Fibroblast of villous mesenchyme (primary cell): ENCODE data around the gene SBK2. TPM values are rescaled to one million over a fixed set of nuclear protein-coding genes. Genes with fewer than 3 reads are reported as not detected.
"Not testable (repeated sequence)": the region's sequence is repeated elsewhere in the genome, so short reads cannot be mapped to it uniquely, and the experiment has no call there.

Source experiments
- DNase-seq: peaks from one replicate; pipeline ENCODE4 v3.0.0-alpha.2; 2010; ENCODE audit warnings: low read depth
- H3K4me3 ChIP-seq: 2 replicates; pipeline ENCODE4 v1.5.1; 2011; ENCODE audit warnings: low read depth, mild to moderate bottlenecking, low read length
- CTCF ChIP-seq: IDR thresholded peaks from 2 replicates; pipeline ENCODE4 v1.5.1; 2012; ENCODE audit warnings: low read depth, mild to moderate bottlenecking, low read length; ENCODE audit not compliant: insufficient read depth
- total RNA-seq: library from RNA; depleted of rRNA; stranded (reverse); fragments of >200 nt; gene quantifications from 2 replicates; pipeline ENCODE4 v1.2.3, GENCODE V29; 2012

Gene SBK2
- total RNA-seq, 1 donor, result not detected

GRCh38 chr19:55500368-55500952 lies 36.5 kb downstream of the SBK2 start:
- TF ChIP-seq CTCF, result no peak
- DNase-seq, result no peak

GRCh38 chr19:55498246-55498840 lies 38.6 kb downstream of the SBK2 start:
- H3K4me3 ChIP-seq, result no peak overlapping the region
- no peak for DNase-seq
- TF ChIP-seq CTCF, result no peak

More at GRCh38 chr19:55500368-55500952, 36.5 kb downstream of the SBK2 start:
- H3K4me3 ChIP-seq, result no peak overlapping the region

GRCh38 chr19:55497763-55498162 lies 39.2 kb downstream of the SBK2 start:
- TF ChIP-seq CTCF, result no peak
- H3K4me3 ChIP-seq, result no peak overlapping the region
- no peak for DNase-seq

- not testable (repeated sequence) for DNase-seq, H3K4me3 ChIP-seq
Observed at GRCh38 chr19:55496820-55497219, 40.1 kb downstream of the SBK2 start.

- H3K4me3 ChIP-seq, result no peak overlapping the region
- DNase-seq, result no peak
- no peak for TF ChIP-seq CTCF
Observed at GRCh38 chr19:55495646-55496349, 41.1 kb downstream of the SBK2 start.

- DNase-seq, result peak; percentile 56
- peak overlapping the region; percentile 40 for H3K4me3 ChIP-seq
- TF ChIP-seq CTCF, result no peak
Observed at GRCh38 chr19:55494172-55494761, 42.7 kb downstream of the SBK2 start.

- DNase-seq, result no peak
- no peak for TF ChIP-seq CTCF
- peak overlapping the region; percentile 40 for H3K4me3 ChIP-seq
Observed at GRCh38 chr19:55493645-55494171, 43.2 kb downstream of the SBK2 start.
